HG02610 (cell line): ENCODE data around the gene POLD2.
A peak's percentile ranks its signal among the peaks of the same experiment; 100 is the strongest.
"Not testable (repeated sequence)": the region's sequence is repeated elsewhere in the genome, so short reads cannot be mapped to it uniquely, and the experiment has no call there.

Experiments used
- ATAC-seq: cut with Tn5 transposase; IDR thresholded peaks from one replicate; pipeline ENCODE4 v1.9.1; 2021; ENCODE audit warnings: mild to moderate bottlenecking, moderate library complexity; ENCODE audit not compliant: unreplicated experiment

POLD2 gene

DNA sequence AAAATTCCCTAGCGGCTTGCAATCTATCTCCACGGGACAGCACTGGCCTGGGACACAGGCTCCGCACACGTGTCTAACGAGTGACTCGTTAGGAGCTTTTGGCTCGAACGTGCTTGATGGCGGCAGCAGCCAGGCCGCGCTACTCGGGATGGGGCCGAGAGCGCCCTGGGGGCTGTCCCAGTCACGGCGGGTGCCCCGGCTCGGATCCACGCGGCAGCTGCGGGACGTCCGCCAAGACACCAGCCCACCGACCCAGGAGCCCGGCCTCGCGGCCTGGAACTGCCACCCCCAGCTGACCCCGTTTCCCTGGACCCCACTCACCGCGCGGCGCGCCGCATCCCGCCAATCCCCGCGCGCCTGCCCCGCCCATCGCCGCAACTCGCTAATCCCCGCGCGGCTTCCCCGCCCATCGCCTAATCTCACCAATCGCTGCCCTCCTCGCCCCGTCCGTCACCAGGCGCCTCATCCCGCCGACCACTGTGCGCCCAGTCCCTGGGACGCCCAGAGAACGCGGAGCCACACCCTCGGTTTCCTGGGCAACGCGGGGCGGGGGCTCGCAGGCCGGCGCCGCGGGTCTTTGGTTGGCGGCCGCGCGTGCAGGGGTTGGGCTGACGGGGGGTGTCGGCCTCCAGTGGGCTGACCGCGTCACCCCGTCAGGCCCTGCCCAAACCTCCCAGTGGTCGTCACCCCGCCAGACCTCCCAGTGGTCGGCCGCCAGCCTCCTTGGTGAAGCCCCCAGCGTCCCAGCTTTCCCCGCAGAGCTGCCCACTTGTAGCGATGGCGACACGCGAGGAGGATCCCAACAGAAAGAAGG lies at the start of gene POLD2:
Gene POLD2, minus strand, starts transcription at position 359 of the 814 bp plus-strand sequence. CDS start 1,495 bp downstream, outside the sequence.
- peak; percentile 99 for ATAC-seq

- no peak for ATAC-seq
Observed at GRCh38 chr7:44172803-44173424, 49.6 kb upstream of the POLD2 start.

GRCh38 chr7:44172352-44172751 lies 49.0 kb upstream of the POLD2 start:
- ATAC-seq = no peak

DNA sequence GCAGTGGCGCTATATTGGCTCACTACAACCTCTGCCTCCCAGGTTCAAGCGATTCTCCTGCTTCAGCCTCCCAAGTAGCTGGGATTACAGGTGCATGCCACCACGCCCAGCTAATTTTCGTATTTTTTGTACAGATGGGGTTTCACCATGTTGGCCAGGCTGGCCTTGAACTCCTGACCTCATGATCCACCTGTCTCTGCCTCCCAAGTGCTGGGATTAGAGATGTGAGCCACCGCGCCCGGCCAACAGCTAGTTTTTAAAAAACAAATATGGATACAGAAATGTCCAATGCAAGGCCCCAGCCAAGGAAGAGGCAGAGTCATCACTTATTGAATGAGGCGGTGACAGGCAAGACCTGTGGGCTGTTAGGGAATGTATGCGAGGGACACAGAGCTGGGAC lies 48.6 kb upstream of the POLD2 start:
- ATAC-seq = not testable (repeated sequence)

DNA sequence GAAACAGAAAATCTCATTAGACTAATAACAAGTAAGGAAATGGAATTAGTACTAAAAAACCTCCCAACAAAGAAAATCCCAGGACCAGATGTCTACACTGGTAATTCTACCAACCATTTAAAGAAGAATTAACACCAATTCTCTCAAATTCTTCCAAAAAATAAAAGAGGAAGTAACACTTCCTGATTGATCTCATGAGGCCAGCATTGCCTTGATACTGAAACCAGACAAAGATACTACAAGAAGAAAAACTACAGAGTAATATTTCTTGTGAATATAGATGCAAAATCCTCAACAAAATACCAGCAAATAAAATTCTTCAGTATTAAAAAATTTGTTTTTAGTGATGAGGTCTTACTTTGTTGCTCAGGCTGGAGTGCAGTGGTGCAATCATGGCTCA lies 44.6 kb upstream of the POLD2 start:
- ATAC-seq = no peak

GRCh38 chr7:44163591-44163990 lies 40.2 kb upstream of the POLD2 start:
- no peak for ATAC-seq

GRCh38 chr7:44162785-44163395 lies 39.5 kb upstream of the POLD2 start:
- ATAC-seq = no peak

DNA sequence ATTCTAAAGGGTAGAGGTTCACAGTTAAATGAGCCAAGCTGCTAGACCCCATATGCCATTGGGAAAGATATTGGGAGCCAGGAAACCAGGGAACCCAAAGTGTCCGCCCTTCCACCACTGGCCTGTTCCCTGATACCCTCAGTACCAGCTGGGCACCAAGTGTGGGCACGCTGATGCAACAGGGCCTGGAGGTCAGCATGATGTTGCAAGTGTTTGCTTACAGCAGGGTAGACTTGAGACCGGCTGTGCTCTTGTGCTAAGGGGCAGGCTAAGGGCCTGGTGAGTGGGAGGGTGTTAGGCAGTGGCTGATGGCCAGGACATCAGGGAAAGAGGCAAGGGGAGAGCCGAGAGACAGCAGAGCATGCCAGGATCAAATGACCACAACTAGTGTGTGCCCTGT lies 38.8 kb upstream of the POLD2 start:
- no peak for ATAC-seq

- no peak for ATAC-seq
Observed at GRCh38 chr7:44161371-44161770, 38.0 kb upstream of the POLD2 start.

- no peak for ATAC-seq
Observed at GRCh38 chr7:44159824-44160630, 36.7 kb upstream of the POLD2 start.

- no peak for ATAC-seq
Observed at GRCh38 chr7:44158873-44159631, 35.7 kb upstream of the POLD2 start.

- ATAC-seq = no peak
Observed at GRCh38 chr7:44158096-44158872, 34.9 kb upstream of the POLD2 start.

- no peak for ATAC-seq
Observed at GRCh38 chr7:44157116-44158080, 34.0 kb upstream of the POLD2 start.

DNA sequence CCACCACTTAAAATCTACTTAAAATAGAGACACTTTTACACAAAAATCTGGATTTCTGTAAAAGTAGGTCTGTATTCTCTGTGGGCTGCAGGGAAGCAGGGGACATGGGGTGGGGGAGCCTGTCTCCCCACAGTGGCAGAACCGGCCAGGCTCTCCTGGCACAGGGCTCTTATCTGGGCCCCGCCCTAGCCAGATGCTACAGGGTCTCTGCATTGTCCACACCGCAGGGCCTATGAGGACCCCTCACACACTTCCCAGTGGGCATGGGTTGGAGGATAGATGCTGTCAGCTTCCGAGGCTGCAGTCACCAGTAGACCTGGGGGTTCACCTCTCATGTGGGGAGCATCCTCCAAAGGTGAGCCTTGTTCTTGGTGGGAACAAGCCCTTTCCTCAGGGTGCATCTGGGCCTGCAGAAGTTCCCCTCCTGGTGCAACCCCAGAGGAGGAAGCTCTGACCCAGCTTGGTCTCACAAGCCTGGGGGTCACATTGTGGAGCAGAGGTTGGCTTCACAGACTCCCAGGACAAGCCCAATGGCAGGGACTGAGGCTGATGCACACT lies 33.2 kb upstream of the POLD2 start:
- no peak for ATAC-seq

GRCh38 chr7:44155191-44156185 lies 32.1 kb upstream of the POLD2 start:
- no peak for ATAC-seq

- ATAC-seq = no peak
Observed at GRCh38 chr7:44154703-44155102, 31.4 kb upstream of the POLD2 start.

GRCh38 chr7:44153948-44154335 lies 30.6 kb upstream of the POLD2 start:
- no peak for ATAC-seq
